Ascending aorta (tissue), 2 donors: ENCODE measurements around the gene OR51E2. TPM values are rescaled to one million over a fixed set of nuclear protein-coding genes. Genes with fewer than 3 reads are reported as not detected.

Experiments
- DNase-seq, 2 donors: peaks; one replicate each; pipeline ENCODE4 v3.0.0-alpha.2; 2019; ENCODE audit warnings: low spot score in 2 of 2
- H3K27ac ChIP-seq, 2 donors: fragments of 200-600 bp; sonication (generic); one replicate each; pipeline ENCODE4 v1.5.1; 2016 to 2017; ENCODE audit warnings: mild to moderate bottlenecking in 1 of 2
- H3K27me3 ChIP-seq: fragments of 200-600 bp; sonication (generic); one replicate; pipeline ENCODE4 v1.5.1; 2017
- H3K36me3 ChIP-seq, 2 donors: fragments of 200-600 bp; sonication (generic); one replicate each; pipeline ENCODE4 v1.5.1; 2016
- H3K4me1 ChIP-seq, 2 donors: fragments of 200-600 bp; sonication (generic); one replicate each; pipeline ENCODE4 v1.5.1; 2016 to 2017; ENCODE audit warnings: mild to moderate bottlenecking in 1 of 2
- H3K4me3 ChIP-seq, 2 donors: fragments of 200-600 bp; sonication (generic); one replicate each; pipeline ENCODE4 v1.5.1; 2016 to 2017; ENCODE audit warnings: mild to moderate bottlenecking in 1 of 2
- H3K9me3 ChIP-seq, 2 donors: fragments of 200-600 bp; sonication (generic); one replicate each; pipeline ENCODE4 v1.5.1; 2016
- intact Hi-C: fragments of 100-400 bp; cut with DNase I; formaldehyde crosslinking; loops from one replicate; pipeline ENCODE4 v1.15.1; 2023
- total RNA-seq: library from RNA; depleted of rRNA; stranded (reverse); fragments of >200 nt; gene quantifications from one replicate; pipeline ENCODE4 v1.1.0, GENCODE V29; 2016
- TF ChIP-seq, protein P1 (sequence below), 3 experiments: fragments of 200-600 bp in 2 of 3; fragments of 450-650 bp in 1 of 3; sonication (generic) in 2 of 3; IDR thresholded peaks; one replicate each; pipeline ENCODE4 v1.5.1; 2016 to 2019; ENCODE audit warnings: antibody characterized with exemption in 3 of 3, mild to moderate bottlenecking in 1 of 3, moderate library complexity in 1 of 3

OR51E2 gene
- total RNA-seq, 1 donor from 2014 or later: 2.0 TPM

DNA sequence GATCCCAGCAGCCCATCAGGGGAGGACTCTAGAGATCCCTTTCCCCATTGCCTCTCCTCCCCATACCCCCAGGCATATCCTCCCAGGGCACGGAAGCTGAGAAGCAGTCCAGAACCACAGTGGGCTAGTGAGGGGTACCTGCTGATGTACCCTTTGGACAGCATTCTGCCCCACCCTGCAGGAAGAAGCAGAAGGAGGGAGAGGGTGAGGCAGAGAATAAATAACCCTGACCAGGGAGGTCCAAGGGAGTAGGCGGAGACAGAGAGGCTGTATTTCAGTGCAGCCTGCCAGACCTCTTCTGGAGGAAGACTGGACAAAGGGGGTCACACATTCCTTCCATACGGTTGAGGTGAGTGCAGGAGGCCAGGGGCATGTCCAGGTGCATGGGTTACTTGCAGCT, 54.0 kb downstream of the OR51E2 start, which contains the start of gene OR51E1:
Gene OR51E1, plus strand, starts transcription at position 301 of the 400 bp plus-strand sequence. CDS start 8,545 bp downstream, outside the sequence.
- intact Hi-C loops: no loop called here
- TF ChIP-seq, protein P1, sequence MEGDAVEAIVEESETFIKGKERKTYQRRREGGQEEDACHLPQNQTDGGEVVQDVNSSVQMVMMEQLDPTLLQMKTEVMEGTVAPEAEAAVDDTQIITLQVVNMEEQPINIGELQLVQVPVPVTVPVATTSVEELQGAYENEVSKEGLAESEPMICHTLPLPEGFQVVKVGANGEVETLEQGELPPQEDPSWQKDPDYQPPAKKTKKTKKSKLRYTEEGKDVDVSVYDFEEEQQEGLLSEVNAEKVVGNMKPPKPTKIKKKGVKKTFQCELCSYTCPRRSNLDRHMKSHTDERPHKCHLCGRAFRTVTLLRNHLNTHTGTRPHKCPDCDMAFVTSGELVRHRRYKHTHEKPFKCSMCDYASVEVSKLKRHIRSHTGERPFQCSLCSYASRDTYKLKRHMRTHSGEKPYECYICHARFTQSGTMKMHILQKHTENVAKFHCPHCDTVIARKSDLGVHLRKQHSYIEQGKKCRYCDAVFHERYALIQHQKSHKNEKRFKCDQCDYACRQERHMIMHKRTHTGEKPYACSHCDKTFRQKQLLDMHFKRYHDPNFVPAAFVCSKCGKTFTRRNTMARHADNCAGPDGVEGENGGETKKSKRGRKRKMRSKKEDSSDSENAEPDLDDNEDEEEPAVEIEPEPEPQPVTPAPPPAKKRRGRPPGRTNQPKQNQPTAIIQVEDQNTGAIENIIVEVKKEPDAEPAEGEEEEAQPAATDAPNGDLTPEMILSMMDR (IDR thresholded peaks at IDR 0.05): no peak
- no peak for DNase-seq
- Histone ChIP-seq H3K4me1 (no peaks in the 10 kb centered on the region), H3K9me3 (no peaks in the 10 kb centered on the region), H3K27me3 (no peaks in the 10 kb centered on the region), H3K27ac (no peak within 1 kb of the TSS), H3K36me3 (no peaks in the 10 kb centered on the region), H3K4me3 (no peak within 1 kb of the TSS)

DNA sequence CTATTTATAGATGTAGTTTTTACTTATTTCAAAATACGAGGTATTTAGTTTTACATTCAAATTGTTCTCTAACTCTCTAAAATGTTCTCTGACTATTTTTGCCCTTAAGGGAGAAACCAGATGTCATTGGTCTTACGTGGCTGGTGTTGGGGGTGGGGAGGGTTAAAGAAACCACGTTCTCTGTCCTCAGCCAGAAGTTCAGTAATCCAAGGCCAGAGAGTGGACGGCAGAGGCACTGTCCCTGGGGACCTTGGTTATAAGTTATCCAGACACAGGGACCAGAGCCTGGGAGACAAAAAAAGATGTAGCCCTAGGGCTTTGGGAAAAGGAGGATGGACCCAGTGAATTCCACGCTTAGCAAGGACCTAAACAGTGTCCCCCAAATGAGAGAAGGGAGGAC, 54.6 kb downstream of the OR51E2 start:
- intact Hi-C loops: no loop called here

DNA sequence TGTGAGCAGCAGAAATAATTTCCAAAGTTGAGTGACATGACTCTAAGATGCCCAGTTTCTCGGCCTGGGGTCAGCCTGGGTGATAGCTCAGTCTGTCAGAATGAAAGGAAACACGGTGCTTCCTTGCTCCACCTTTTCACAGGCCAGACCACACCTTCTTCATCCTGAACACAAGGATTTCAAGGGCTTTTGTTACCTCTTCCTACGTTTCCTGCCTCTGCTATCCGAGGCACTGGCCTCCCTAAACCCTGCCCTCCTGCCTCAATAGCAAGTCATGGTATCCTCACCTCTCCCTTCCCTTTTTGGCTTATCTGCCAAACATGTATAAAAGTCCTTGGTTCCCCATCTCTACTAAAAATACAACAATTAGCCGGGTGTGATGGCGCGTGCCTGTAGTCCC, 55.6 kb downstream of the OR51E2 start:
- TF ChIP-seq, protein P1 (IDR thresholded peaks at IDR 0.05): no peak
- Histone ChIP-seq H3K36me3 (no peaks in the 10 kb centered on the region), H3K27ac (no peak overlapping the region), H3K9me3 (no peaks in the 10 kb centered on the region), H3K4me3 (no peak overlapping the region), H3K4me1 (no peaks in the 10 kb centered on the region), H3K27me3 (no peaks in the 10 kb centered on the region)
- DNase-seq: no peak
- intact Hi-C loops: no loop called here

More for the DNA sequence above, 54.6 kb downstream of the OR51E2 start:
- H3K27me3 ChIP-seq: no peaks in the 10 kb centered on the region
- H3K27ac ChIP-seq: no peak overlapping the region
- no peaks in the 10 kb centered on the region for H3K9me3 ChIP-seq
- TF ChIP-seq, protein P1 (IDR thresholded peaks at IDR 0.05): no peak
- H3K36me3 ChIP-seq: no peaks in the 10 kb centered on the region
- no peaks in the 10 kb centered on the region for H3K4me1 ChIP-seq
- no peak for DNase-seq
- H3K4me3 ChIP-seq: no peak overlapping the region

DNA sequence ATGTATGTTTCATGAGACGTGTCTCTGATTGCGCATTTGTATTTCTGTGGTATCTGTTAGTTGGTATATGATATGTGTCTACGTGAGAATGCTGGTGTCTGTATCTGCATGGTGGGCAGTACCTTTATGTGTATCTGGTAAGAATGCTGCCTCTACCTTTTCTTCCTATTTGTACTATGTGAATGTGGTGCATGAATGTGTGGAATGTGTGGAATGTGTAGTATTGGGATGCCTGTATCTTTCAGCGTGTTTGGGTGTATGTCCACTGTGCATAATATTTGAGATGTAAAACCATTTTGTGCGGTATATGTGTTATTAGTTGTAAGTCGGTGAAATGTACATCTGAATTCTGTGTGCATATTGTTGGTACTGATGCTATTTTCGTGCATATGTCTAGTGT, 56.2 kb downstream of the OR51E2 start:
- Histone ChIP-seq H3K9me3 (no peaks in the 10 kb centered on the region), H3K4me1 (peaks cover 0 to 2% of the 10 kb centered on the region in 2 donors), H3K36me3 (no peaks in the 10 kb centered on the region), H3K27me3 (no peaks in the 10 kb centered on the region), H3K27ac (no peak overlapping the region), H3K4me3 (no peak overlapping the region)
- intact Hi-C loops: no loop called here
- TF ChIP-seq, protein P1 (IDR thresholded peaks at IDR 0.05): no peak
- DNase-seq: no peak

- Histone ChIP-seq H3K9me3 (no peaks in the 10 kb centered on the region), H3K27ac (no peak overlapping the region), H3K36me3 (no peaks in the 10 kb centered on the region), H3K4me1 (peaks cover 0 to 2% of the 10 kb centered on the region in 2 donors), H3K27me3 (no peaks in the 10 kb centered on the region), H3K4me3 (no peak overlapping the region)
- TF ChIP-seq, protein P1 (IDR thresholded peaks at IDR 0.05): no peak
- intact Hi-C loops: loop anchor here (5.0 kb wide), 1 partner anchor 1167 kb away; the partner anchor contains the start of gene OR52N2
- DNase-seq: no peak
Observed at GRCh38 chr11:4639931-4640330, 57.7 kb downstream of the OR51E2 start.

GRCh38 chr11:4637662-4638047, 60.0 kb downstream of the OR51E2 start:
- intact Hi-C loops: loop anchor here (5.0 kb wide), 1 partner anchor 1170 kb away; the partner anchor contains the start of gene OR52N2
- peaks cover 0 to 2% of the 10 kb centered on the region in 2 donors for H3K4me1 ChIP-seq
- H3K9me3 ChIP-seq: no peaks in the 10 kb centered on the region
- H3K27me3 ChIP-seq: no peaks in the 10 kb centered on the region
- no peak overlapping the region for H3K4me3 ChIP-seq
- H3K36me3 ChIP-seq: no peaks in the 10 kb centered on the region
- no peak for DNase-seq
- TF ChIP-seq, protein P1 (IDR thresholded peaks at IDR 0.05): no peak
- H3K27ac ChIP-seq: no peak overlapping the region
